Fibroblast of peridontal ligament (primary cell): ENCODE results near the gene PUM1.
"Not testable (repeated sequence)": the region's sequence is repeated elsewhere in the genome, so short reads cannot be mapped to it uniquely, and the experiment has no call there.

Experiments
- DNase-seq: peaks from one replicate; pipeline ENCODE4 v3.0.0-alpha.2; 2010; ENCODE audit errors: extremely low read depth

Gene PUM1, protein sequence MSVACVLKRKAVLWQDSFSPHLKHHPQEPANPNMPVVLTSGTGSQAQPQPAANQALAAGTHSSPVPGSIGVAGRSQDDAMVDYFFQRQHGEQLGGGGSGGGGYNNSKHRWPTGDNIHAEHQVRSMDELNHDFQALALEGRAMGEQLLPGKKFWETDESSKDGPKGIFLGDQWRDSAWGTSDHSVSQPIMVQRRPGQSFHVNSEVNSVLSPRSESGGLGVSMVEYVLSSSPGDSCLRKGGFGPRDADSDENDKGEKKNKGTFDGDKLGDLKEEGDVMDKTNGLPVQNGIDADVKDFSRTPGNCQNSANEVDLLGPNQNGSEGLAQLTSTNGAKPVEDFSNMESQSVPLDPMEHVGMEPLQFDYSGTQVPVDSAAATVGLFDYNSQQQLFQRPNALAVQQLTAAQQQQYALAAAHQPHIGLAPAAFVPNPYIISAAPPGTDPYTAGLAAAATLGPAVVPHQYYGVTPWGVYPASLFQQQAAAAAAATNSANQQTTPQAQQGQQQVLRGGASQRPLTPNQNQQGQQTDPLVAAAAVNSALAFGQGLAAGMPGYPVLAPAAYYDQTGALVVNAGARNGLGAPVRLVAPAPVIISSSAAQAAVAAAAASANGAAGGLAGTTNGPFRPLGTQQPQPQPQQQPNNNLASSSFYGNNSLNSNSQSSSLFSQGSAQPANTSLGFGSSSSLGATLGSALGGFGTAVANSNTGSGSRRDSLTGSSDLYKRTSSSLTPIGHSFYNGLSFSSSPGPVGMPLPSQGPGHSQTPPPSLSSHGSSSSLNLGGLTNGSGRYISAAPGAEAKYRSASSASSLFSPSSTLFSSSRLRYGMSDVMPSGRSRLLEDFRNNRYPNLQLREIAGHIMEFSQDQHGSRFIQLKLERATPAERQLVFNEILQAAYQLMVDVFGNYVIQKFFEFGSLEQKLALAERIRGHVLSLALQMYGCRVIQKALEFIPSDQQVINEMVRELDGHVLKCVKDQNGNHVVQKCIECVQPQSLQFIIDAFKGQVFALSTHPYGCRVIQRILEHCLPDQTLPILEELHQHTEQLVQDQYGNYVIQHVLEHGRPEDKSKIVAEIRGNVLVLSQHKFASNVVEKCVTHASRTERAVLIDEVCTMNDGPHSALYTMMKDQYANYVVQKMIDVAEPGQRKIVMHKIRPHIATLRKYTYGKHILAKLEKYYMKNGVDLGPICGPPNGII

DNA sequence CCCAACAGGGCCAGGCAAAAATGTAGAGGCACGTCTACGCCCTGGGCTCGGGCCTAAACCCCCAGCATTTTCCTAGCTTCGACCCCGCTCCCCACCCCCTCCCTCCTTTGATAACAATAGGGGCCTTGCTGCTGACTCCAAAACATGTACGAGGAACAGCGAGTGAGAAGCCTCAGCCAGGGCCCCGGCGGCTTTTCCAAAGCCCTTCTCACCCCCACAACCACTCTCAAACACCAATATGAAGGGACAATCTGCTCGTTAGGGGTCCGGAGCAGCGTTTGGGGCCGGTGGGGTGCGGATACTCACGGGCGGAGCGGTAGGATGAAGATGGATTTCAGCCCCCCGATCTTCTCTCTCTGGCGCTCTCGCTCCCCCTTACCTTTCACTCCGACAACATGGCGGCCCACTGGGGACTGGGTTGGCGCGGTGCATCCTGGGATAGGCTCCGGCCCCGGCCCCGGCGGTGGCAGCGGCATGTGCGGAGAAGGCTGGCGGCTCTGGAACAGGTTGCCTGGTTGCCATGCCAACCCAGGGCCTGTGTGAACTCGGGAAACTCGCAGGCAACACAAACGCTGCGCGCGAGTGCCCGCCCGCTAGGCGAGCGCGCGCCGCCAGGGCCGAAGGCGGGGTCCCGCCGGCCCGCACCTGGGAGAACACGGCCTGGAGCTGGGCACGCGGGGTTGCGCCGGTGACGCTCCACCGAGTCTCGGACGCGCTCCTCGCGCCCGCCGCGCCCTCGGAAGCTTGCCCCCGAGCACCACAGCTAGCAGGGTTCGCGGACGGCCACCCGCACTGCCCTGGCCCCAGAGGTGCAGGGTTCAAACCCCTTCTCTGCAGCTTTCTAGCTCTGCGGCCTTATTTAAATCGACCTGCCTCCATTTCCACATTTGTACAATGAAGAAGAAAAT is at the start of gene PUM1:
PUM1 (minus strand) TSS at position 408 of the 908 bp plus-strand sequence. CDS start 6,151 bp downstream, outside the sequence.
- DNase-seq: peak; percentile 93

GRCh38 chr1:31112266-31112935 is 46.9 kb upstream of the PUM1 start:
- no peak for DNase-seq

DNA sequence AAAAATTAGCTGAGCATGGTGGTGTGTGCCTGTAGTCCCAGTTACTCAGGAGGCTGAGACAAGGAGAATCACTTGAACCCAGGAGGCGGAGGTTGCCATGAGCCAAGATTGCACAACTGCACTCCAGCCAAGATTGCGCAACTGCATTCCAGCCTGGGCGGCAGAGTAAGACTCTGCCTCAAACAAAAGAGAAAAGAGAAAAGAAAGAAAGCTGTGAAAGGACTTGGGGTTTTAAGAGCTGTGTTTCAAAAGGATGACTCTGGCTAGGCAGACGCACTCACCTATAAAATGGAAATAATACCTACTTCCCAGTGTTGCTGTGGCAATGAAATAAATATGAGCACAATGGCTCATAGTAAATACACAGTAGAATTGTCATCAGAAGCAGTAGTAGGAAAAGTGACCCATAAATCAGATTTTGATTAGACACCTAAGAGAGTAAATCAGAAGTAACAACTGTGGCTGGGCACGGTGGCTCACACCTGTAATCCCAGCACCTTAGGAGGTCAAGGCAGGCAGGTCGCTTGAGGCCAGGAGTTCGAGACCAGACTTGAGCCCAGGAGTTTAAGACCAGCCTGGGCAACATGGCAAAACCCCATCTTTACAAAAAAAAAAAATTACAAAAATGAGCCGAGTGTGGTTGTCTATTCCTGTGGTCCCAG is 45.9 kb upstream of the PUM1 start:
- DNase-seq: peak; percentile 42

DNA sequence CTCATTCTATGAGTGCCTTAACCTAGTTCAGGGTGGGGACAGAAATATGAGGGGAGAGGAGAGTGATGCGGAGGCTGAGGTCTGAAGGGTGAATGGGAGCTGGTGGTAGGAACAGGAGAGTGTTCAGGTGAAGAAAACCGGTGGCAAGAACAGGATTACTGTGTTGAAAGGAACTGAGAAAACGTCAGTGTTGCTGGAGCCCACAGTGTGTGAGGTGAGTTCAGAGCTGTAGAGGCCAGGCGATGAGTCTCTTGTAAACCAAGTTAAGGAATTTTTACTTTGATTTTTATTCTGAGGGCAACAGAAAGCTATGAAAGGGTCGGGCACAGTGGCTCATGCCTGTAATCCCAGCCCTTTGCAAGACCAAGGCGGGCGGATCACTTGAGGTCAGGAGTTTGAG is 45.3 kb upstream of the PUM1 start:
- no peak for DNase-seq

GRCh38 chr1:31108861-31109260 is 43.3 kb upstream of the PUM1 start:
- no peak for DNase-seq

DNA sequence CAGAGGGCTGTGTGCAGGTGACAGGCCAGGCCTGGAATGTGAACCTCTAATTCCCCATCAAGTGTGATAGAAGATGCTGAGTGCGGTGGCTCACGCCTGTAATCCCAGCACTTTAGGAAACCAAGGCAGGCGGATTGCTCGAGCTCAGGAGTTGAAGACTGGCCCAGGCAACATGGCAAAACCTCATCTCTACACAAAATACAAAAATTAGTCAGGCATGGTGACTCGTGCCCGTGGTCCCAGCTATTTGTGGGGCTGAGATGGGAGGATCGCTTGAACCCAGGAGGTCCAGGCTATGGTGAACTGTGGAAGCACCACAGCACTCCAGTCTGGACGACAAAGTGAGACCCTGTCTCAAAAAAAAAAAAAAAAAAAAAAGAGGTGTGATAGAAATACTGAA is 40.1 kb upstream of the PUM1 start:
- no peak for DNase-seq

- peak; percentile 67 for DNase-seq
Observed at GRCh38 chr1:31102501-31102950, 37.0 kb upstream of the PUM1 start.

GRCh38 chr1:31101147-31101502 is 35.6 kb upstream of the PUM1 start:
- peak; percentile 86 for DNase-seq

DNA sequence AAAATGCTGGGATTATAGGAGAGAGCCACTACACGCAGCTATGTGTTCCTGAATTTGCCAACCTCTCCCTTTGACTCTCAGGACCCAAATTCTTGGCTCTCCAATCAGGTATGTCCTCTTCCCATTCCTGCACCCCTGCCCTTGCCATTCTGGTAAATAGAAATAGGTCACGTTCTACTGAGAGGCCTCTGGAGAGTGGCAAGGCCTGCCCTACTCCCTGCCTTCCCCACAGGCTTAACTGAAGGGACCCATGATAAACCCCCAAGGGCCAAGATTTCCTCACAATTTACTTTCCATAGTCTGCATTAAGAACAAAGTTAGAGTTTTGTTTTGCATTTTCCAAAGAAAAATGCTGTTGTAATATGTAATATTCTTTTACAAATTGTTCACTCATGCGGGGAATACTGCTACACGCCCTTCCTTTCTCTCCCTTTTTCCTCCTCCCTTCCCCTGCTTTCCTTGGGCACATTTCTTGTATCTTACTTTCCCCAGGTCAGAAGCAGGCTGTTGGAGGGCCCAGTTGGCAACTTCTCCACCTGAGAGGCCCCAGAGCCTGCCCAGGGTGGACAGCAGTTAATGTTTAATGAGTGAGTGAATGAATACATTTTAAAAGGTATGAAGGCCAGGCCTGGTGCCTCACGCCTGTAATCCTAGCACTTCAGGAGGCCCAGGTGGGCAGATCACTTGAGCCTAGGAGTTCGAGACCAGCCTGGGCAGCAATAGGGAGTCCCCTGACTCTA is 33.9 kb upstream of the PUM1 start:
- peak; percentile 5 for DNase-seq

- DNase-seq: no peak
Observed at GRCh38 chr1:31095985-31096384, 30.5 kb upstream of the PUM1 start.

DNA sequence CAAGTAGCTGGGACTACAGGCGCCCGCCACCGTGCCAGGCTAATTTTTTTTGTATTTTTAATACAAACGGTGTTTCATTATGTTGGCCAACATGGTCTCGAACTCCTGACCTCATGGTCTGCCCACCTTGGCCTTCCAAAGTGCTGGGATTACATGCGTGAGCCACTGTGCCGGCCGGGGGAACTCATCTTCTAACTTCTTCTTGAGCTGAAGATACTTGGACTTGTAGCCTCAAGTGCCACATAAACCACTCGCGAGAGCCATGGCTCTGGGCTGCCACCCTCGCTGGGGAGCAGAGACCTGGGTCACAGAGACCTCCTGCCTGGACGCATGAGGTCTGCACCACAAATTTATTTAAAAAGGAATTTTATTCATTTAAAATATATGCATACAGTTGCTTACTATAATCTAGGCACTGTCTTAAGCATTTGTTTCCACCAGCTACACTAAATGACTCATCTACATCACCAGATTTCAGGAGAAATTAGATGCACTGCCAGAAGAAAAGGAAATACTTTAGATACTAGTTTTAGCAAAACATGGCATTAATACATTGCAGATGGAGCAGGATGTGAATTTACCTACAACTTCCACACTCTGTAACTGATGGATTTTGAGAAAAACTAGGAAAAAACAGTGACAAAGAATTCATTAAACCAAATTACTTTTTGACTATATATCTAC is 29.9 kb upstream of the PUM1 start:
- peak; percentile 89 for DNase-seq

DNA sequence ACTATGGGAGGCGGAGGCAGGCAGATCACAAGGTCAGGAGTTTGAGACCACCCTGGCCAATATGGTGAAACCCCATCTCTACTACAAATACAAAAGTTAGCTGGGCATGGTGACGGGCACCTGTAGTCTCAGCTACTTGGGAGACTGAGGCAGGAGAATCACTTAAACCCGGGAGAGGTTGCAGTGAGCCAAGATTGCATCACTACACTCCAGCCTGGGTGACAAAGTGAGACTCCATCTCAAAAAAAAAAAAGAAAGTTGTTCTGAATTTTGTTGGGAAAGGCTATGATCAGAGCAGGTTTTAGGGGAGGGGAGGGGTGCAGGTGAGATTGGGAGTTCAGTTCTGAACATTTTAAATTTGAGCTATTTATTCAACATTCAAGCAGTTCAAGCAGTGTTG is 22.6 kb upstream of the PUM1 start:
- not testable (repeated sequence) for DNase-seq

- DNase-seq: no peak
Observed at GRCh38 chr1:31084782-31085569, 19.5 kb upstream of the PUM1 start.

- DNase-seq: no peak
Observed at GRCh38 chr1:31082385-31082784, 16.9 kb upstream of the PUM1 start.

- no peak for DNase-seq
Observed at GRCh38 chr1:31073044-31073443, 7.5 kb upstream of the PUM1 start.

DNA sequence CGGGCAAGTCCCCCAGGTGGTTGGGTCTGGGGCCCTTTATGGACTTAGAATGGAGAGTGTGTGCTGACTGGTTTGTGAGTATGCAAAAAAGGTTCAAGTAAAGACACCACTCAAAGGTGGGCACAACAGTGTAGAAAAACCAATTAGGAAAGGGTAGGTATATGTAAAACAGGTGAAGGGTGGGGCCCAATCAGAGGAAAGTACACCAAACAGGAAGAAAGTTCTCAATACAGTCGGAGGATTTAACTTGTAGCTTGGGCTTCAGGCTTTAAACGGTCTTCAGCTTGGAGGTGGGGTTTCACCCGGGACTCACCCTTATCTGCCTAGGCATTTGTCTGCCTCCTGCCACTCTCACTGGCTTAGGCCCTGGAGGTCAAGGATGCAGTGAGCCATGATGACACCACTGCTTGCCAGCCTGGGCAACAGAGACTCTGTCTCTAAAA is 6.8 kb upstream of the PUM1 start:
- no peak for DNase-seq

GRCh38 chr1:31069392-31069791 is 3.9 kb upstream of the PUM1 start:
- no peak for DNase-seq
